ENCODE data around the gene ECPAS. TPM values are rescaled to one million over a fixed set of nuclear protein-coding genes. Genes with fewer than 3 reads are reported as not detected.

ECPAS gene
- total RNA-seq, 1 experiment from 2014 or later, result 106 TPM

GRCh38 chr9:111442360-111443027 lies 41.7 kb downstream of the ECPAS start:
- no peak overlapping the region for H3K27ac ChIP-seq (ENCODE audit: insufficient read length, low read depth, low read length)
- no peak overlapping the region for H4K8ac ChIP-seq (replicated peaks; ENCODE audit: insufficient read length, low read depth, low read length)
- H3K79me1 ChIP-seq (ENCODE audit: insufficient read depth, low read depth, low read length, poor library complexity, severe bottlenecking), result no peaks in the 10 kb centered on the region
- Mint-ChIP-seq H3K4me1 (peaks cover 9 to 12% of the 10 kb centered on the region in 2 experiments), H3K9me3 (no peaks in the 10 kb centered on the region; a peak in 1 of 5 replicates), H3K4me3 (no peak overlapping the region), H3K27ac (no peak overlapping the region), H3K36me3 (ENCODE audit: insufficient read depth in 1 of 3, low read depth in 3 of 3) (peaks cover 32 to 75% (median 63%) of the 10 kb centered on the region in 3 experiments; a peak in 6 of 7 replicates), H3K27me3 (ENCODE audit: low read depth) (no peaks in the 10 kb centered on the region)
- no peaks in the 10 kb centered on the region for H3K79me2 ChIP-seq (ENCODE audit: insufficient read depth, low read length)
- no CpG with 5 or more reads among the region's 4 CpGs for WGBS (ENCODE audit: extremely low coverage, insufficient read length, low lambda C conversion rate)
- H3K4me2 ChIP-seq (ENCODE audit: insufficient read depth, insufficient read length, low read length), result no peak overlapping the region
- H3K23ac ChIP-seq (ENCODE audit: insufficient read length, low read depth, low read length), result no peak overlapping the region
- H4K91ac ChIP-seq (ENCODE audit: insufficient read length, low read depth, low read length), result no peak overlapping the region
- H2BK12ac ChIP-seq (ENCODE audit: insufficient read length, low read depth, low read length), result no peak overlapping the region
- H3K18ac ChIP-seq (ENCODE audit: insufficient read length, low read depth, low read length), result no peak overlapping the region
- no peaks in the 10 kb centered on the region for H4K20me1 ChIP-seq (ENCODE audit: control insufficient read depth, insufficient read depth, insufficient read length)
- H3T11ph ChIP-seq (ENCODE audit: low read length), result no peak overlapping the region
- no peak overlapping the region for H2AFZ ChIP-seq (ENCODE audit: low read length)
- no peak overlapping the region for H2BK120ac ChIP-seq (ENCODE audit: low read depth, low read length, poor library complexity, severe bottlenecking)
- no peak overlapping the region for H2AK5ac ChIP-seq (ENCODE audit: insufficient read length, low read length)
- H3K56ac ChIP-seq (ENCODE audit: insufficient read length, low read depth, low read length), result no peak overlapping the region
- H2BK20ac ChIP-seq (ENCODE audit: low read depth, low read length, poor library complexity, severe bottlenecking), result no peak overlapping the region
- no peaks in the 10 kb centered on the region for H3K23me2 ChIP-seq (ENCODE audit: insufficient read length, low read depth, low read length, poor library complexity, severe bottlenecking)
- TF ChIP-seq CTCF (conservative IDR thresholded peaks at IDR 0.05), result no peak
- H3K9me3 ChIP-seq (ENCODE audit: control insufficient read depth, low read depth, low read length), result no peaks in the 10 kb centered on the region
- H4K5ac ChIP-seq (ENCODE audit: insufficient read length, low read depth, low read length), result no peak overlapping the region
- no peak overlapping the region for H3K9ac ChIP-seq (ENCODE audit: extremely low read depth, insufficient read length, low read length)
- no peak overlapping the region for H2BK5ac ChIP-seq (ENCODE audit: insufficient read length, low read length)
- H3K27me3 ChIP-seq (ENCODE audit: insufficient read depth, low read length), result no peaks in the 10 kb centered on the region
- H3K4ac ChIP-seq (ENCODE audit: low read depth, low read length), result no peak overlapping the region
- DNase-seq, result no peak
- no peak overlapping the region for H3K14ac ChIP-seq (ENCODE audit: insufficient read depth, low read length)
- H2BK15ac ChIP-seq (ENCODE audit: low read depth, low read length), result no peak overlapping the region
- no peaks in the 10 kb centered on the region; the same call in 1 of the 2 replicates for H3K4me1 ChIP-seq (ENCODE audit: insufficient read depth, low read length)
